NCI-H82 (cell line): ENCODE measurements around the gene NMRAL1.

ENCODE experiments used
- DNase-seq: peaks from one replicate; lab custom pipeline; 2025; lab: John Stamatoyannopoulos, UW

NMRAL1 gene

GRCh38 chr16:4426021-4426684 lies 48.3 kb downstream of the NMRAL1 start:
- peak; percentile 50 for DNase-seq

- peak; percentile 96 for DNase-seq
Measured at GRCh38 chr16:4425378-4426020, 48.9 kb downstream of the NMRAL1 start, which contains the start of gene DNAJA3. TSS of gene DNAJA3 (plus strand) at chr16:4425868. CDS start at chr16:4425882, 14 bp downstream.

- DNase-seq = no peak
Measured at GRCh38 chr16:4420505-4421105, 53.8 kb downstream of the NMRAL1 start.

- DNase-seq = no peak
Measured at GRCh38 chr16:4419402-4419959, 54.9 kb downstream of the NMRAL1 start.

GRCh38 chr16:4416200-4417032 lies 58.0 kb downstream of the NMRAL1 start, which contains the start of gene CORO7:
TSS of gene CORO7 (minus strand) at chr16:4416596. CDS start at chr16:4416518, 78 bp downstream.
- peak; percentile 97 for DNase-seq

GRCh38 chr16:4415538-4416199 lies 58.8 kb downstream of the NMRAL1 start:
- peak; percentile 34 for DNase-seq

GRCh38 chr16:4414187-4414917 lies 60.1 kb downstream of the NMRAL1 start:
- DNase-seq = no peak

GRCh38 chr16:4412854-4413253 lies 61.6 kb downstream of the NMRAL1 start:
- DNase-seq = no peak

GRCh38 chr16:4412159-4412558 lies 62.3 kb downstream of the NMRAL1 start:
- DNase-seq = no peak
